Esophagus muscularis mucosa (tissue), 4 donors: ENCODE measurements around the gene BICD1. TPM values are rescaled to one million over a fixed set of nuclear protein-coding genes. Genes with fewer than 3 reads are reported as not detected.

ENCODE experiments used
- DNase-seq: peaks from one replicate; pipeline ENCODE4 v3.0.0-alpha.2; 2017; ENCODE audit errors: extremely low spot score
- H3K27ac ChIP-seq, 4 donors: fragments of 200-600 bp; sonication (generic); replicated peaks in 1 of 4; 1 replicate in 3 of 4; 2 replicates in 1 of 4; pipeline ENCODE4 v1.5.1; 2016 to 2019; ENCODE audit warnings: mild to moderate bottlenecking in 1 of 4
- H3K27me3 ChIP-seq, 4 donors: fragments of 200-600 bp; sonication (generic); one replicate each; pipeline versions ENCODE4 v1.5.1 to v1.6.0; 2016 to 2019
- H3K36me3 ChIP-seq, 4 donors: fragments of 200-600 bp; sonication (generic); one replicate each; pipeline ENCODE4 v1.5.1; 2016 to 2019
- H3K4me1 ChIP-seq, 4 donors: fragments of 200-600 bp; sonication (generic); one replicate each; pipeline ENCODE4 v1.5.1; 2016 to 2019
- H3K4me3 ChIP-seq, 4 donors: fragments of 200-600 bp; sonication (generic); 1 replicate in 2 of 4; 2 replicates in 2 of 4; pipeline ENCODE4 v1.5.1; 2016 to 2019; ENCODE audit warnings: mild to moderate bottlenecking in 4 of 4, moderate library complexity in 1 of 4
- H3K9me3 ChIP-seq, 4 donors: fragments of 200-600 bp; sonication (generic); 1 replicate in 3 of 4; 2 replicates in 1 of 4; pipeline ENCODE4 v1.5.1; 2016 to 2019
- CTCF ChIP-seq, 3 experiments: fragments of 200-600 bp in 2 of 3; fragments of 450-650 bp in 1 of 3; sonication (generic) in 2 of 3; IDR thresholded peaks; one replicate each; pipeline ENCODE4 v1.5.1; 2017 to 2019; ENCODE audit warnings: antibody characterized with exemption in 3 of 3, mild to moderate bottlenecking in 2 of 3, moderate library complexity in 1 of 3
- EP300 ChIP-seq: sonication (generic); formaldehyde crosslinking; IDR thresholded peaks from one replicate; pipeline ENCODE4 v1.6.1; 2017; ENCODE audit warnings: antibody characterized with exemption
- POLR2A ChIP-seq: fragments of 450-650 bp; IDR thresholded peaks from one replicate; pipeline ENCODE4 v1.6.1; 2017; ENCODE audit warnings: antibody characterized with exemption, moderate library complexity, mild to moderate bottlenecking, low read depth
- POLR2AphosphoS5 ChIP-seq, 2 donors: sonication (generic); formaldehyde crosslinking; IDR thresholded peaks; one replicate each; pipeline ENCODE4 v1.6.1; 2017; ENCODE audit warnings: antibody characterized with exemption in 2 of 2
- WGBS: methylation state at CpG from one replicate; pipeline ENCODE4 v1.1.5; 2018; 5-methylcytosine and 5-hydroxymethylcytosine counted together
- intact Hi-C: fragments of 100-400 bp; cut with DNase I; formaldehyde crosslinking; loops from one replicate; pipeline ENCODE4 v1.15.1; 2023
- total RNA-seq, 4 donors: library from RNA; depleted of rRNA; stranded (reverse); fragments of >200 nt; gene quantifications; one replicate each; pipeline versions ENCODE4 v1.1.0 to v1.2.1, GENCODE V29; 2016

BICD1 gene
- total RNA-seq, 4 donors from 2014 or later, result 6.8 to 14.1 (median 10.2) TPM

GRCh38 chr12:32235251-32235650, 128.6 kb downstream of the BICD1 start:
- Histone ChIP-seq H3K4me3 (no peak overlapping the region), H3K9me3 (peaks cover 0 to 10% (median 8%) of the 10 kb centered on the region in 4 donors), H3K27me3 (no peaks in the 10 kb centered on the region), H3K36me3 (peaks cover 0 to 5% (median 3%) of the 10 kb centered on the region in 4 donors), H3K4me1 (no peaks in the 10 kb centered on the region), H3K27ac (no peak overlapping the region)
- TF ChIP-seq EP300 (no peak), CTCF (IDR thresholded peaks at IDR 0.05) (no peak), POLR2AphosphoS5 (IDR thresholded peaks at IDR 0.05) (no peak), POLR2A (no peak)
- intact Hi-C loops, result no loop called here
- 83% methylated on average over 2 of the region's 2 CpGs for WGBS
- DNase-seq, result no peak

GRCh38 chr12:32240162-32240561, 133.5 kb downstream of the BICD1 start:
- Histone ChIP-seq H3K27ac (no peak overlapping the region), H3K4me3 (no peak overlapping the region), H3K27me3 (no peaks in the 10 kb centered on the region), H3K36me3 (peaks cover 0 to 5% (median 3%) of the 10 kb centered on the region in 4 donors), H3K9me3 (peaks cover 0 to 10% (median 8%) of the 10 kb centered on the region in 4 donors), H3K4me1 (no peaks in the 10 kb centered on the region)
- WGBS, result 95% methylated on average over 5 of the region's 5 CpGs
- intact Hi-C loops, result no loop called here
- TF ChIP-seq POLR2A (no peak), CTCF (IDR thresholded peaks at IDR 0.05) (no peak), EP300 (no peak), POLR2AphosphoS5 (IDR thresholded peaks at IDR 0.05) (no peak)
- DNase-seq, result no peak

- TF ChIP-seq POLR2A (no peak), EP300 (no peak), POLR2AphosphoS5 (IDR thresholded peaks at IDR 0.05) (no peak), CTCF (IDR thresholded peaks at IDR 0.05) (no peak)
- intact Hi-C loops, result no loop called here
- Histone ChIP-seq H3K27me3 (no peaks in the 10 kb centered on the region), H3K9me3 (peaks cover 0 to 10% (median 8%) of the 10 kb centered on the region in 4 donors), H3K4me1 (no peaks in the 10 kb centered on the region), H3K27ac (no peak overlapping the region), H3K4me3 (no peak overlapping the region), H3K36me3 (peaks cover 0 to 5% (median 3%) of the 10 kb centered on the region in 4 donors)
- WGBS, result 72% methylated on average over 4 of the region's 4 CpGs
- DNase-seq, result no peak
Observed at GRCh38 chr12:32240831-32241230, 134.2 kb downstream of the BICD1 start.

GRCh38 chr12:32242641-32243040, 136.0 kb downstream of the BICD1 start:
- Histone ChIP-seq H3K27me3 (no peaks in the 10 kb centered on the region), H3K4me1 (no peaks in the 10 kb centered on the region), H3K4me3 (no peak overlapping the region), H3K36me3 (peaks cover 0 to under 1% (median 0%) of the 10 kb centered on the region in 4 donors), H3K9me3 (peaks cover 0 to 4% (median 1%) of the 10 kb centered on the region in 4 donors), H3K27ac (no peak overlapping the region)
- intact Hi-C loops, result no loop called here
- 83% methylated on average over 2 of the region's 2 CpGs for WGBS
- DNase-seq, result no peak
- no peak for TF ChIP-seq EP300
- TF ChIP-seq POLR2A, result no peak
- no peak for TF ChIP-seq CTCF (IDR thresholded peaks at IDR 0.05)
- no peak for TF ChIP-seq POLR2AphosphoS5 (IDR thresholded peaks at IDR 0.05)
